Liver (tissue), 9 donors: Measurements from ENCODE around the gene RANBP3. TPM values are rescaled to one million over a fixed set of nuclear protein-coding genes. Genes with fewer than 3 reads are reported as not detected.

ENCODE experiments used
- DNase-seq: peaks from one replicate; pipeline ENCODE4 v3.0.0-alpha.2; 2017; ENCODE audit warnings: low spot score
- H3K27ac ChIP-seq, 2 donors: one replicate each; pipeline ENCODE4 v1.7.0; 2013; ENCODE audit warnings: inconsistent platforms in 2 of 2, low read length in 2 of 2, control low read depth in 1 of 2, low read depth in 1 of 2, mild to moderate bottlenecking in 1 of 2
- H3K27me3 ChIP-seq, 4 donors: one replicate each; pipeline versions ENCODE4 v1.6.1 to v1.7.0; 2013; ENCODE audit warnings: low read length in 3 of 4, inconsistent platforms in 1 of 4, mild to moderate bottlenecking in 1 of 4, moderate library complexity in 1 of 4; ENCODE audit not compliant: control insufficient read depth in 4 of 4, insufficient read depth in 4 of 4
- H3K36me3 ChIP-seq, 4 donors: one replicate each; pipeline versions ENCODE4 v1.6.1 to v1.7.0; 2013; ENCODE audit warnings: low read length in 3 of 4, mild to moderate bottlenecking in 3 of 4, low read depth in 1 of 4, moderate library complexity in 1 of 4; ENCODE audit not compliant: control insufficient read depth in 4 of 4, insufficient read depth in 3 of 4
- H3K4me1 ChIP-seq, 4 donors: one replicate each; pipeline versions ENCODE4 v1.6.1 to v1.7.0; 2013; ENCODE audit warnings: low read length in 3 of 4, mild to moderate bottlenecking in 3 of 4, moderate library complexity in 1 of 4; ENCODE audit not compliant: control insufficient read depth in 4 of 4, insufficient read depth in 4 of 4
- H3K4me3 ChIP-seq, 3 donors: one replicate each; pipeline versions ENCODE4 v1.6.1 to v1.7.0; 2013; ENCODE audit warnings: low read length in 3 of 3, control low read depth in 1 of 3, low read depth in 1 of 3, mild to moderate bottlenecking in 1 of 3
- H3K9ac ChIP-seq, 2 donors: one replicate each; pipeline ENCODE4 v1.7.0; 2013; ENCODE audit warnings: low read length in 2 of 2, mild to moderate bottlenecking in 2 of 2, moderate library complexity in 2 of 2, control low read depth in 1 of 2, low read depth in 1 of 2
- H3K9me3 ChIP-seq, 4 donors: one replicate each; pipeline versions ENCODE4 v1.6.1 to v1.7.0; 2013; ENCODE audit warnings: low read length in 3 of 4; ENCODE audit not compliant: control insufficient read depth in 4 of 4
- ATF3 ChIP-seq: IDR thresholded peaks from 2 replicates; pipeline ENCODE4 v1.6.1; 2016; ENCODE audit warnings: antibody characterized with exemption
- CTCF ChIP-seq: fragments of 150-350 bp; IDR thresholded peaks from 2 replicates; pipeline ENCODE4 v1.5.1; 2017; ENCODE audit warnings: improper control_type of control experiment, low read depth, low read length; ENCODE audit not compliant: missing input control
- EGR1 ChIP-seq, 2 donors: IDR thresholded peaks; 2 replicates each; pipeline ENCODE4 v1.6.1; 2016 to 2018; ENCODE audit warnings: antibody characterized with exemption in 2 of 2, low read depth in 2 of 2
- FOXA1 ChIP-seq: IDR thresholded peaks from 2 replicates; pipeline ENCODE4 v1.6.1; 2016; ENCODE audit warnings: antibody characterized with exemption
- FOXA2 ChIP-seq: IDR thresholded peaks from 2 replicates; pipeline ENCODE4 v1.6.1; 2016; ENCODE audit warnings: antibody characterized with exemption
- GABPA ChIP-seq, 2 donors: IDR thresholded peaks in 1 of 2; conservative IDR thresholded peaks in 1 of 2; 2 replicates each; pipeline ENCODE4 v1.6.1; 2016; ENCODE audit warnings: antibody characterized with exemption in 2 of 2, mild to moderate bottlenecking in 1 of 2, moderate library complexity in 1 of 2
- HNF4A ChIP-seq, 2 donors: conservative IDR thresholded peaks; 2 replicates each; pipeline ENCODE4 v1.6.1; 2016; ENCODE audit warnings: antibody characterized with exemption in 2 of 2, mild to moderate bottlenecking in 2 of 2
- HNF4G ChIP-seq: IDR thresholded peaks from 2 replicates; pipeline ENCODE4 v1.6.1; 2016; ENCODE audit warnings: antibody characterized with exemption
- JUND ChIP-seq, 2 donors: IDR thresholded peaks; 2 replicates each; pipeline ENCODE4 v1.6.1; 2016; ENCODE audit warnings: antibody characterized with exemption in 2 of 2
- MAX ChIP-seq: IDR thresholded peaks from 2 replicates; pipeline ENCODE4 v1.6.1; 2016; ENCODE audit warnings: antibody characterized with exemption
- NR2F2 ChIP-seq: IDR thresholded peaks from 2 replicates; pipeline ENCODE4 v1.6.1; 2016; ENCODE audit warnings: antibody characterized with exemption
- RAD21 ChIP-seq, 2 donors: IDR thresholded peaks; 2 replicates each; pipeline ENCODE4 v1.6.1; 2016; ENCODE audit warnings: antibody characterized with exemption in 2 of 2, mild to moderate bottlenecking in 2 of 2
- REST ChIP-seq: IDR thresholded peaks from 2 replicates; pipeline ENCODE4 v1.6.1; 2016; ENCODE audit warnings: antibody characterized with exemption, mild to moderate bottlenecking
- RXRA ChIP-seq, 2 donors: IDR thresholded peaks; 2 replicates each; pipeline ENCODE4 v1.6.1; 2017 to 2018; ENCODE audit warnings: antibody characterized with exemption in 2 of 2, mild to moderate bottlenecking in 1 of 2
- SP1 ChIP-seq: IDR thresholded peaks from 2 replicates; pipeline ENCODE4 v1.6.1; 2018; ENCODE audit warnings: antibody characterized with exemption, mild to moderate bottlenecking
- TAF1 ChIP-seq: conservative IDR thresholded peaks from 2 replicates; pipeline ENCODE4 v1.6.1; 2016; ENCODE audit warnings: antibody characterized with exemption, mild to moderate bottlenecking
- YY1 ChIP-seq: IDR thresholded peaks from 2 replicates; pipeline ENCODE4 v1.6.1; 2016; ENCODE audit warnings: antibody characterized with exemption, mild to moderate bottlenecking
- ZBTB33 ChIP-seq: IDR thresholded peaks from 2 replicates; pipeline ENCODE4 v1.6.1; 2016; ENCODE audit warnings: antibody characterized with exemption
- WGBS: extraction: QIAGEN DNeasy Blood & Tissue Kit; methylation state at CpG from one replicate; pipeline ENCODE4 v1.1.7; 2013; 5-methylcytosine and 5-hydroxymethylcytosine counted together
- polyA plus RNA-seq, 2 donors: library from polyadenylated mRNA; stranded (reverse) in 1 of 2; unstranded in 1 of 2; fragments of 200-250 nt in 1 of 2; fragments of >200 nt in 1 of 2; fragmentation: Nextera tagmentation in 1 of 2; extraction: Ambion mirVana in 1 of 2; gene quantifications; one replicate each; pipeline versions ENCODE4 v1.2.1 to v1.2.3, GENCODE V29; 2013 to 2015
- total RNA-seq, 2 donors: library from RNA; depleted of rRNA; stranded (reverse); fragments of >200 nt; gene quantifications; one replicate each; pipeline ENCODE4 v1.2.3, GENCODE V29; 2014
- donor health status: healthy.
- donor health status: healthy.
- donor health status: healthy.
- donor health status: healthy.
- donor health status: healthy.

The RANBP3 gene
- total and polyA plus RNA-seq, 4 donors = 10.0 to 23.3 (median 20.7) TPM

- Histone ChIP-seq H3K36me3 (peaks cover 9 to 47% (median 15%) of the 10 kb centered on the region in 4 donors), H3K27me3 (no peaks in the 10 kb centered on the region), H3K4me3 (no peak overlapping the region), H3K4me1 (peaks cover 5 to 12% (median 6%) of the 10 kb centered on the region in 4 donors), H3K9me3 (no peaks in the 10 kb centered on the region), H3K9ac (no peak overlapping the region), H3K27ac (no peak overlapping the region)
- TF ChIP-seq CTCF = no peak
- TF ChIP-seq RXRA (IDR thresholded peaks at IDR 0.05) = no peak
- no peak for TF ChIP-seq HNF4G
- no peak for TF ChIP-seq FOXA2
- TF ChIP-seq GABPA (IDR thresholded peaks at IDR 0.05 in 1 of 2, conservative IDR thresholded peaks at IDR 0.05 in 1 of 2) = no peak
- TF ChIP-seq EGR1 (IDR thresholded peaks at IDR 0.05; ENCODE audit: low read depth in 2 of 2) = no peak
- no peak for TF ChIP-seq ZBTB33
- no peak for TF ChIP-seq RAD21 (IDR thresholded peaks at IDR 0.05)
- no peak for TF ChIP-seq FOXA1
- TF ChIP-seq YY1 = no peak
- TF ChIP-seq REST = no peak
- no peak for TF ChIP-seq NR2F2
- TF ChIP-seq SP1 = no peak
- no peak for TF ChIP-seq JUND (IDR thresholded peaks at IDR 0.05)
- TF ChIP-seq MAX = no peak
- no peak for TF ChIP-seq HNF4A (conservative IDR thresholded peaks at IDR 0.05)
- TF ChIP-seq TAF1 = no peak
- 84% methylated on average over 14 of the region's 14 CpGs for WGBS
- DNase-seq = no peak
Measured at GRCh38 chr19:5916181-5916708, 61.7 kb downstream of the RANBP3 start.

- WGBS = 93% methylated on average over 11 of the region's 11 CpGs
- Histone ChIP-seq H3K27ac (no peak overlapping the region), H3K4me3 (no peak overlapping the region), H3K36me3 (peaks cover 8 to 44% (median 15%) of the 10 kb centered on the region in 4 donors), H3K9ac (no peak overlapping the region), H3K9me3 (no peaks in the 10 kb centered on the region), H3K27me3 (no peaks in the 10 kb centered on the region), H3K4me1 (peaks cover 5 to 12% (median 6%) of the 10 kb centered on the region in 4 donors)
- TF ChIP-seq ZBTB33 = no peak
- no peak for TF ChIP-seq JUND (IDR thresholded peaks at IDR 0.05)
- no peak for TF ChIP-seq NR2F2
- TF ChIP-seq HNF4G = no peak
- no peak for TF ChIP-seq ATF3
- DNase-seq = no peak
Measured at GRCh38 chr19:5915782-5916165, 62.2 kb downstream of the RANBP3 start.
